Tibial nerve (tissue), 4 donors: ENCODE data around the gene ESRRB. TPM values are rescaled to one million over a fixed set of nuclear protein-coding genes. Genes with fewer than 3 reads are reported as not detected.
"Not testable (repeated sequence)": the region's sequence is repeated elsewhere in the genome, so short reads cannot be mapped to it uniquely, and the experiment has no call there.

Experiments used
- DNase-seq, 2 donors: peaks; one replicate each; pipeline ENCODE4 v3.0.0-alpha.2; 2019; ENCODE audit warnings: low spot score in 2 of 2
- H3K27ac ChIP-seq, 4 donors: fragments of 200-600 bp; sonication (generic) in 3 of 4; one replicate each; pipeline ENCODE4 v1.5.1; 2017 to 2019; ENCODE audit warnings: mild to moderate bottlenecking in 1 of 4
- H3K27me3 ChIP-seq, 2 donors: fragments of 200-600 bp; sonication (generic) in 1 of 2; one replicate each; pipeline versions ENCODE4 v1.5.1 to v1.6.0; 2017 to 2019
- H3K36me3 ChIP-seq, 3 donors: fragments of 200-600 bp; sonication (generic); one replicate each; pipeline ENCODE4 v1.5.1; 2018 to 2019
- H3K4me1 ChIP-seq, 4 donors: fragments of 200-600 bp; sonication (generic) in 3 of 4; one replicate each; pipeline ENCODE4 v1.5.1; 2017 to 2019
- H3K4me3 ChIP-seq, 4 donors: fragments of 200-600 bp; sonication (generic) in 3 of 4; one replicate each; pipeline ENCODE4 v1.5.1; 2017 to 2019; ENCODE audit warnings: mild to moderate bottlenecking in 1 of 4, moderate library complexity in 1 of 4
- H3K9me3 ChIP-seq, 4 donors: fragments of 200-600 bp; sonication (generic) in 3 of 4; one replicate each; pipeline ENCODE4 v1.5.1; 2017 to 2019
- CTCF ChIP-seq, 5 experiments: fragments of 200-600 bp in 3 of 5; fragments of 450-650 bp in 2 of 5; sonication (generic) in 3 of 5; IDR thresholded peaks; one replicate each; pipeline ENCODE4 v1.5.1; 2016 to 2019; ENCODE audit warnings: antibody characterized with exemption in 5 of 5, mild to moderate bottlenecking in 3 of 5, moderate library complexity in 2 of 5
- EP300 ChIP-seq, 2 donors: sonication (generic); formaldehyde crosslinking; IDR thresholded peaks; one replicate each; pipeline ENCODE4 v1.6.1; 2017; ENCODE audit warnings: antibody characterized with exemption in 2 of 2, mild to moderate bottlenecking in 1 of 2
- POLR2A ChIP-seq, 2 donors: fragments of 450-650 bp; IDR thresholded peaks; one replicate each; pipeline ENCODE4 v1.6.1; 2017; ENCODE audit warnings: antibody characterized with exemption in 2 of 2, mild to moderate bottlenecking in 2 of 2, moderate library complexity in 2 of 2
- WGBS, 2 donors: methylation state at CpG; one replicate each; pipeline ENCODE4 v1.1.5; 2018; 5-methylcytosine and 5-hydroxymethylcytosine counted together
- total RNA-seq, 4 donors: library from RNA; depleted of rRNA; stranded (reverse); fragments of >200 nt; gene quantifications; one replicate each; pipeline ENCODE4 v1.1.0, GENCODE V29; 2016

The ESRRB gene
- total RNA-seq, 4 donors from 2014 or later = 0.87 to 1.5 TPM; not detected in 2

- no peaks in the 10 kb centered on the region for H3K4me1 ChIP-seq
- 27 to 31% methylated on average over 3 of the region's 3 CpGs for WGBS, 2 donors
- no peaks in the 10 kb centered on the region for H3K27me3 ChIP-seq
- no peak overlapping the region for H3K4me3 ChIP-seq
- TF ChIP-seq EP300 (IDR thresholded peaks at IDR 0.05) (no peak), CTCF (IDR thresholded peaks at IDR 0.05) (no peak)
- H3K9me3 ChIP-seq = peaks cover 0 to 11% (median 0%) of the 10 kb centered on the region in 4 donors
- no peak for DNase-seq
- no peak overlapping the region for H3K27ac ChIP-seq
- no peaks in the 10 kb centered on the region for H3K36me3 ChIP-seq
Measured at GRCh38 chr14:76525106-76525821, 149.3 kb downstream of the ESRRB start.

- Histone ChIP-seq H3K27ac (no peak overlapping the region), H3K36me3 (no peaks in the 10 kb centered on the region), H3K9me3 (no peaks in the 10 kb centered on the region), H3K27me3 (no peaks in the 10 kb centered on the region), H3K4me3 (no peak overlapping the region), H3K4me1 (no peaks in the 10 kb centered on the region)
- 73 to 76% methylated on average over 3 of the region's 3 CpGs for WGBS, 2 donors
- DNase-seq = no peak
- TF ChIP-seq POLR2A (IDR thresholded peaks at IDR 0.05) = no peak
- no peak for TF ChIP-seq EP300 (IDR thresholded peaks at IDR 0.05)
- TF ChIP-seq CTCF (IDR thresholded peaks at IDR 0.05) = no peak
Measured at GRCh38 chr14:76531085-76531484, 155.1 kb downstream of the ESRRB start.

GRCh38 chr14:76531821-76532318 lies 155.9 kb downstream of the ESRRB start:
- no peak for TF ChIP-seq POLR2A (IDR thresholded peaks at IDR 0.05)
- no peak for TF ChIP-seq EP300 (IDR thresholded peaks at IDR 0.05)
- no peak for TF ChIP-seq CTCF (IDR thresholded peaks at IDR 0.05)
- H3K4me1 ChIP-seq = no peaks in the 10 kb centered on the region
- no peak overlapping the region for H3K27ac ChIP-seq
- H3K36me3 ChIP-seq = no peaks in the 10 kb centered on the region
- no peaks in the 10 kb centered on the region for H3K9me3 ChIP-seq
- 53 to 54% methylated on average over 15 of the region's 15 CpGs for WGBS, 2 donors
- H3K27me3 ChIP-seq = no peaks in the 10 kb centered on the region
- no peak for DNase-seq
- H3K4me3 ChIP-seq = no peak overlapping the region

GRCh38 chr14:76536636-76537035 lies 160.7 kb downstream of the ESRRB start:
- not testable (repeated sequence) for DNase-seq, H3K27me3 ChIP-seq, H3K4me1 ChIP-seq, H3K36me3 ChIP-seq, H3K9me3 ChIP-seq, H3K4me3 ChIP-seq, H3K27ac ChIP-seq
- 97% methylated on average over 12 of the region's 25 CpGs; no CpG with 5 or more reads in 1 of the 2 donors for WGBS, 2 donors

GRCh38 chr14:76537906-76538647 lies 162.1 kb downstream of the ESRRB start:
- no peak for DNase-seq
- Histone ChIP-seq H3K36me3 (no peaks in the 10 kb centered on the region), H3K27ac (no peak overlapping the region), H3K27me3 (no peaks in the 10 kb centered on the region), H3K9me3 (no peaks in the 10 kb centered on the region), H3K4me3 (no peak overlapping the region), H3K4me1 (peaks cover 0 to 13% (median 2%) of the 10 kb centered on the region in 4 donors)
- WGBS, 2 donors = 33 to 40% methylated on average over 10 of the region's 10 CpGs
- TF ChIP-seq CTCF (IDR thresholded peaks at IDR 0.05) (no peak), POLR2A (IDR thresholded peaks at IDR 0.05) (no peak), EP300 (IDR thresholded peaks at IDR 0.05) (no peak)
